ENCODE data around the gene TSPEAR.

TSPEAR gene

GRCh38 chr21:44527983-44528633, 183.3 kb downstream of the TSPEAR start:
- ATAC-seq = no peak
- no peak for DNase-seq

DNA sequence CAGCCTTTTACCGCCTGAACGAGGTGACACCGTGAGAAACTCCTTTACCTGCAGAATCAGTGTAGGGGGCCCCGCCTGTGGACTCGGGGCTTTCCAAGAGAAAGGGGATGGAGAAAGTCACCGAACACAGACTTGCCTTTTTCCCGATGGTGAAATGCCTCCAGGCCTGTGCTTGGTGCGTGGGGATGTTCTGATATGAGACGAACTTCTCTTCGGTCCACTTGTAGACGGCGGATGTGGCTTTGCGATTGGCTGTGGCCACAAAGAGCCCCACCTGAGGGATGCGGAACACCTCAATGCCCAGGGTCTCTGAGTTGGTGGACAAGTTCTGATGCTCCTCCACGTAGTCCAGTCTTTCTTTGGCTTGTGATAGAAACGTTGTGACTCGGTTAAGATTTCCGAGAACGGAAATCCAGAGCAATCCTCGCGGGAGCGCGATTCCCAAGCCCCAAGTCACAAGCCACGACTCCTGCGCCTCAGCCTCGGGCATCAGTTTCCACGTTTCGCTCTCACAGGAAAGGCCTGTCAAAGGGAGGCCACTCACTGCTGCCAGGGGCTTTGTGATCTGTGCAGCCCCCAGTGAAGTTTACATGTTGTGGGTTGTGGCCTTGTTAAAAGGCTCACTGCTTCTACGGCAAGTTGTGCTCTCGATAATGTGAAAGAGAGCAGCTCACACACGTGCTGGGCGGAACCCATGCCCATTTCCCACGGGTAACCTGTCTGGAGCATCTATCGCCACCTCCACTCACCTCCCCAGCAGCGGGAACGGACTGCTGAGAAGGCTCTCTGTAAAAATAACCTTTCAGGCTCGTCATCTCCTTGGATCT, 184.0 kb downstream of the TSPEAR start:
- DNase-seq = no peak
- no peak for ATAC-seq

GRCh38 chr21:44526096-44526997, 185.0 kb downstream of the TSPEAR start:
- ATAC-seq = no peak
- no peak for DNase-seq

DNA sequence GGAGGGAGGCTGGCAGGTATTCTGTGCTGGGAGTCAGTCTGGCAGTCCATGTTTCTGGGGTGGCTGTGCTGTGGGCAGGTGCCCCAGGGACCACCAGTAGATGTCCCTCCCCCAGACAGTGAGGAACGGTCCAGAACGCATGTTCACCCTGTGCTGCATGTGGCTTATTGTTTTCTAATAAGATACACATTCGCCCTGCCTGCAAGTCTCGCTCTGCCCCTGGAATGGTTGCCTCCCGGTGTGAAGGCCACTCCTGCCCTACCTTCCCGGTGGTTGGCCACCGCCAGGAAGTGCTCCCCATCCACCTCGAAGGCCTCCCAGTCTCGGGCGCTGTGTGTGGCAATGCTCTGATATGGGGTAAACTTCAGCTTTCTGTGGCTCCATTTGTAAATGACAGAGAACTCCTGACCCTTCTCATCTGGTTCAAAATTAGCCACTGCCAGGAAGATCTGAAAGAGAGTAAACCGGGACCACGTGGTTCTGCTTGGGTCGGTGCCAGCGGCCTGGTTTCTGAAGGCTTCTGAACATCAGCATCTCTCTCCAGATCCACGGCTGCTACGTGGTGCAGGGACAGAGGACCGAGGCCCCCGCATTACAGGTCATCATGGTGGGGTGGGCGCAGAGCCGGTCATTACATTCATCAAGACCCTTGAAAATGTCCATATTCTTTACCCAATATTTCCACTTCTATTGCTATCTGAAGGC, 185.8 kb downstream of the TSPEAR start:
- no peak for DNase-seq
- ATAC-seq = no peak

DNA sequence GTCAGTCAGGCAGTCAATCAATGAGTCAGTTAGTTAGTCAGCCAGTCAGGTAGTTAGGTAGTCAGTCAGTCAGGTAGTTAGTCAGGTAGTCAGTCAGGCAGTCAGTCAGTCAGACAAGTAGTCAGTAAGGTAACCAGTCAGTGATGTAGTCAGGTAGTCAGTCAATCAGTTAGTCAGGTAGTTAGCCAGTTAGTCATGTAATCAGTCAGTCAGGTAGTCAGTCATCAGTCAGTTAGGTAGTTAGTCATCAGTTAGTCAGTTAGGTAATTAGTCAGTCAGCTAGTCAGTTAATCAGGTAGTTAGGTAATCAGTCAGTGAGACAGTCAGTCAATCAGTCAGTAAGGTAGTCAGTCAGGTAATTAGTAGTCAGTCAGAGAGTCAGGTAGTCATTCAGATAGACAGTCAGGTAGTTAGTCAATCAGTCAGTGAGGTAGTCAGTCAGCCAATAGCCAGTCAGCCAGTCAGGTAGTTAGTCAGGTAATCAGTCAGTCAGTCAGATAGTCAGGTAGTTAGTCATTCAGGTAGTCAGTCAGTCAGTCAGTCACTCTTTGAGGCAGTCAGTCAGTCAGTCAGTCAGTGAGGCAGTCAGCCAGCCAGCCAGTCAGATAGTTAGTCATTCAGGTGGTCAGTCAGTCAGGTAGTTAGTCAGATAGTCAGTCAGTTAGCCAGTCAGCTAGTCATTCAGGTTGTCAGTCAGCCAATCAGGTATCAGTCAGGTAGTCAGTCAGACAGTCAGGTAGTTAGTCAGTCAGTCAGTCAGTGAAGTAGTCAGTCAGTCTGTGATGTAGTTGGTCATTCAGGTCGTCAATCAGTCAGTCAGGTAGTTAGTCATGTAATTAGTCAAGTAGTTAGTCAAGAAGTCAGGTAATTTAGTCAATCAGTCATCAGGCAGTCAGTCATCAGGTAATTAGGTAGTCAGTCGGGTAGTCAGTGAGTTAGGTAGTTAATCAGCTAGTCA, 186.7 kb downstream of the TSPEAR start:
- DNase-seq (no peak), ATAC-seq (no peak)

DNA sequence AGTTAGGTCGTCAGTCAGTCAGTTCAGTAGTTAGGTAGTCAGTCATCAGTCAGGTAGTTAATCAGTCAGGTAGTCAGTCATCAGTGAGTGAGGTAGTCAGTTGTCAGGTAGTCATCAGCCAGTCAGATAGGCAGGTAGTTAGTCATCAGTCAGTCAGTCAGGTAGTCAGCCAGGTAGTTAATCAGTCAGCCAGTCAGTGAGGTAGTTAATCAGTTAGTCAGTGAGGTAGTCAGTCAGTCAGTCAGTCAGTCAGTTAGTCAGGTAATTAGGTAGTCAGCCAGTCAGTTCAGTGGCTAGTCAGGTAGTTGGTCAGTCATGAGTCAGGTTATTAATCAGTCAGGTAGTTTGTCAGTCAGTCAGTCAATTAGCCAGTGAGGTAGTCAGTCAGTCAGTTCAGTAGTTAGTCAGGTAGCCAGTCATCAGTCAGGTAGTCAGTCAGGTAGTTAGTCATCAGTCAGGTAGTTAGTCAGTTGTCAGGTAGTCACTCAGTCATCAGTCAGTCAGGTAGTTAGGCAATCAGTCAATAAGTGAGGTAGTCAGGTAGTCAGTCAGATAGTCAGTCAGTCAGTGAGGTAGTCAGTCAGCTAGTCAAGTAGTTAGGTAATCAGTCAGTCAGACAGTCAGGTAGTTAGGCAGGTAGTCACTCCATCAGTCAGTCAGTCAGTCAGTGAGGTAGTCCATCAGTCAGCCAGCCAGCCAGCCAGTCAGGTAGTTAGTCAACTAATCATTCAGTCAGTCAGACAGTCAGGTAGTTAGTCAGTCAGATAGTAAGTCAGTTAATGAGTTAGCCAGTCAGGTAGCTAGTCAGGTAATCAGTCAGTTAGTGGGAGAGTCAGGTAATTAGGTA, 187.6 kb downstream of the TSPEAR start:
- ATAC-seq (no peak), DNase-seq (no peak)

DNA sequence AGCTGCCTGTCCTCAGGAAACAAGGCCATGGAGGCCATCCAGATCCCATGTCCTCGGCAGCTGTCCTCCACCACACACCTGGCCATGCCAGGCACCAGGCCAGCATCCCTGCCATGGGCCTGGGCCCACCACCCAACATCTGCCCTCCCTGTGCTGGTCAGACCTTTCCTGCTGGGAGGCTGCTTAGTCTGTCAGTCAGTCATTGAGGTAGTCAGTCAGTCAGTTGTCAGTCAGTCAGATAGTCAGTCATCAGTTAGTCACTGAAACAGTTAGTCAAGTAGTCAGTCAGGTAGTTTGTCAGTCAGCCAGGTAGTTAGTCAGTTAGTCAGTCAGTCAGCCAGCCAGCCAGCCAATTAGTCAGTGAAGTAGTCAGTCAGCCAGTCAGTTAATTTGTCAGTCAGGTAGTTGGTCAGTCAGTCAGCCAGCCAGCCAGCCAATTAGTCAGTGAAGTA, 188.6 kb downstream of the TSPEAR start:
- no peak for ATAC-seq
- no peak for DNase-seq

GRCh38 chr21:44521928-44522752, 189.2 kb downstream of the TSPEAR start:
- no peak for ATAC-seq

DNA sequence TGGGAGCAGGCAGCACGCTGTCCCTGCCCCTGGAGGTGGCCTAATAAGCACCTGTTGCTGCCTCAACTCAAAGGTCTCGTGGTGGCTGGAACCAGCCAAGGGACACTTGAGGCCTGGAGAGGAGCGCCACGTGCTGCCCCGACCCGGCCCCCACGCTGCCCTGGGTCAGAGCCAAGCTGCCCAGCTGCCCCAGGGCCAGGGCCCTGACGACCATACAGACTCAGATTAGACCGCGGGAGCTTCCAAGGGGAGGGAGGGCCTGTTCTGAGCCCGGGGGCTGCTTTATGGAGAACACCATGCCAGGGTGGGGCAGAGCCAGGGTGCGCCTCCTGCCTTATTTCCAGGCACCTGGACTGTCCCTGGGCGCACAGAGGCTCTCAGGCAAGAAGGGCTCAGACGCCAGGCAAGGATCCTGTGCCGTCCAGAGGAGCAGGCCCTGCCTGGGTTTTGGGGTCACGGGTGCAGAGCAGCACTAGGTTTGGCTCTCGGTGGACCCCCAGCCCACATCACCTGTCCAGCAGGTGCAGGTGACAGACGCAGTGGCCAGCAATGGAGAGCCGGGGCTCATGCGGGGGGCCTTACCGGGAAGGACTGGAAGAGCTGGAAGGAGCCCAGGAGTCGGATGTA, 190.0 kb downstream of the TSPEAR start:
- DNase-seq = no peak
- no peak for ATAC-seq

More at GRCh38 chr21:44521928-44522752, 189.2 kb downstream of the TSPEAR start:
- DNase-seq = no peak

GRCh38 chr21:44520326-44521300, 190.8 kb downstream of the TSPEAR start:
- DNase-seq = no peak
- no peak for ATAC-seq

- DNase-seq (no peak), ATAC-seq (no peak)
Measured at GRCh38 chr21:44519346-44520325, 191.7 kb downstream of the TSPEAR start.

DNA sequence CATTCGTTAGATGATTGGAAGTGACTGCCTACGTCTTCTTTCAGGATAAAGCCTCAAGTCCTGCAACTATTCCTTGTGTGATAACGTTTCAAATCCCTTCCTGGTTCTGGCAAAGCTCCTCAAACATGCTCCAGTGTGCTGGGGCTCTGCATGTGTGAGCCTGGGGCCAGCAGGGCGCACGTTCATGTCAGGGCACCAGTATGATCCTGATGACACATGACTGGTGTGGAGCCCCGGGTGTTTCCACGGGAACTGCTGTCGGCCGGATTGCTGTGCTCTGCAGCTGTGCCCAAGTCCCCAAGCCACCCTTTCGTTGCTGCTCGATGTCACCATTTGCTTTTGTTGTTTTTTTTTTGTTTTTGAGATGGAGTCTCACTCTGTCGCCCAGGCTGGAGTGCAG, 192.7 kb downstream of the TSPEAR start:
- DNase-seq (no peak), ATAC-seq (no peak)

DNA sequence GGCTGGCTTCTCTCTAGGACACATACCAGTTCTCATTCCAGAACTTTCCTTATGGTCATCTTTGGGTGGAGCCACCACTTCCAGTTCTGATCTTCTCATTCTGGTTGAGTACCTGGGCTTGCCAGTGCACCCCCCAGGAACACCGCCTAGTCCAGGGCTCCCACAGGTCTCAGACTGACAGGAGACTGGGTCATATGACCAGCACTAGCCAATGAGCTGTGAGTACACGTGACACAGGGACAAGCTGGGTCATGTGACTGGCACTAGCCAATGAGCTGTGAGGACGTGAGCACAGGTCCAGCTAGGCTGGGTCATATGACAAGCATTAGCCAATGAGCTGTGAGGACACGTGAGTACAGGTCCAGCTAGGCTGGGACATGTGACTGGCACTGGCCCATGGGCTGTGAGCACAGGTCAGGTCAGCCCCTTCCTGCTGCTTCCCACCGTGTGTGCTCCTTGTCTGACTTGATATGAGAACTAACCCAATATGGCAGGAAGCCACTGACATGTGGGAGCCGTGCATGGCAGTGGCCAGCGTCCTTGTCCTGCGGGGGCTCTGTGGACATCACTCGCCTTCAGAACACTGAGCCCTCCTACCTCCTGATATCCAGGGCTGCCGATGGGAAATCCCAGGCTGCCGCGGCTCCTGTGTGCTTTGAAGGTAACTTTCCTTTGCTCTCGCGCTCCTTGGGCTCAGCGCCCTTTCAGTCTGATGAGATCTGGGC, 194.0 kb downstream of the TSPEAR start:
- peak; percentile 39 for ATAC-seq
- DNase-seq = peak; percentile 17

- ATAC-seq = no peak
- DNase-seq = no peak
Measured at GRCh38 chr21:44516828-44517174, 194.6 kb downstream of the TSPEAR start.

DNA sequence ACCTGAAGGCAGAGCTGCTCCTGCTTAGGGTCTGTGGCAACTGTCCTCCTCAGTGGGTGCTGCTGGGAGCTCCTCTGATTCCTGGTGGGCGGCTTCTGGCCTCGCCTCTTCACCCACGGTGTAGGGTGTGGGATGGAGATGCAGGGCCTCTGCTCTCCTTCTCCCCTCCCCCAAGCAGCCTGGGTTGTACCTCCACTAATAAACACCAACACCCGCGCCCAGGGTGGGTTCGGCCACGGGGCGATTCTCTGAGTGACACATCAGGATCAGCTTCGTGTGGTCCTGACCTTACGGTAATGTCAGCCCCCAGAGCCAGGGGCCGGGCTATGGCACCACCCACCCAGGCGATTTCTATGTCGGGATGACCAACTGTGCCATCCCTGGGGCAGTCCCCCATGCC, 195.0 kb downstream of the TSPEAR start:
- DNase-seq = no peak
- no peak for ATAC-seq

Data from stimulated activated naive CD8-positive, alpha-beta T cell treated with anti-CD3 and anti-CD28 coated beads, Interleukin-15, Interleukin-2, amounts not matched to agents 100 U/mL and 50 U/mL, for 24 hours (primary cell).